H1 (cell line): Measurements from ENCODE around the gene STX8. TPM values are rescaled to one million over a fixed set of nuclear protein-coding genes. Genes with fewer than 3 reads are reported as not detected.

Source experiments
- CTCF ChIA-PET: fragments of 300-600 bp; sonication (Branson Sonifier 250); formaldehyde crosslinking; loops from one replicate; lab custom pipeline; 2021; ENCODE audit not compliant: partially characterized antibody; lab: Charles Lee
- POLR2A ChIA-PET: fragments of 300-600 bp; sonication (Branson Sonifier 250); formaldehyde crosslinking; loops from one replicate; lab custom pipeline; 2021; ENCODE audit warnings: inconsistent platforms; ENCODE audit not compliant: partially characterized antibody; lab: Charles Lee
- DNase-seq, 2 experiments: peaks; one replicate each; pipeline versions ENCODE4 v3.0.0 to v3.0.0-alpha.2; 2010 to 2022; ENCODE audit warnings: low spot score in 2 of 2, low read depth in 1 of 2, mixed read lengths in 1 of 2
- FAIRE-seq: peaks from 2 replicates; lab custom pipeline; 2011; peaks lifted over from hg19 to GRCh38; lab: Jason Lieb, UNC
- H2AFZ ChIP-seq: 2 replicates; pipeline ENCODE4 v1.8.1; 2012; ENCODE audit warnings: low read length, inconsistent platforms
- H2AK5ac ChIP-seq: 2 replicates; pipeline ENCODE4 v1.6.1; 2013; ENCODE audit warnings: low read depth, low read length
- H2BK120ac ChIP-seq: replicated peaks from 2 replicates; pipeline ENCODE3; 2013; ENCODE audit warnings: low read depth, low read length, inconsistent platforms
- H2BK12ac ChIP-seq: 2 replicates; pipeline ENCODE4 v1.6.1; 2013; ENCODE audit warnings: low read depth, low read length
- H2BK15ac ChIP-seq: 2 replicates; pipeline ENCODE4 v1.6.1; 2013; ENCODE audit warnings: low read length
- H2BK20ac ChIP-seq: 2 replicates; pipeline ENCODE4 v1.6.1; 2013; ENCODE audit warnings: low read length
- H2BK5ac ChIP-seq: 2 replicates; pipeline ENCODE4 v1.6.1; 2013; ENCODE audit warnings: low read depth, low read length
- H3K14ac ChIP-seq: 2 replicates; pipeline ENCODE4 v1.6.1; 2013; ENCODE audit warnings: inconsistent platforms; ENCODE audit not compliant: insufficient read length
- H3K18ac ChIP-seq: 2 replicates; pipeline ENCODE4 v1.6.1; 2013; ENCODE audit warnings: low read length; ENCODE audit errors: extremely low read depth
- H3K23ac ChIP-seq: 2 replicates; pipeline ENCODE4 v1.6.1; 2013; ENCODE audit warnings: inconsistent platforms; ENCODE audit not compliant: insufficient read length
- H3K23me2 ChIP-seq: 2 replicates; pipeline ENCODE4 v1.6.1; 2013; ENCODE audit warnings: low read depth, low read length
- H3K27ac ChIP-seq: 2 replicates; pipeline ENCODE4 v1.6.1; 2011; ENCODE audit warnings: low read depth, low read length, inconsistent platforms
- H3K27me3 ChIP-seq, 4 experiments: replicated peaks in 1 of 4; 1 replicate in 1 of 4; 2 replicates in 3 of 4; pipeline versions ENCODE4 v1.6.1 to v1.8.1; 2011 to 2013; ENCODE audit warnings: low read length in 3 of 4, mild to moderate bottlenecking in 3 of 4, inconsistent platforms in 2 of 4, mixed read lengths in 2 of 4, moderate library complexity in 1 of 4; ENCODE audit not compliant: control insufficient read depth in 3 of 4, insufficient read depth in 3 of 4; ENCODE audit errors: extremely low read depth in 1 of 4
- H3K36me3 ChIP-seq, 4 experiments: 2 replicates each; pipeline versions ENCODE4 v1.6.1 to v1.8.1; 2011 to 2013; ENCODE audit warnings: mild to moderate bottlenecking in 4 of 4, low read length in 3 of 4, moderate library complexity in 2 of 4, control low read depth in 1 of 4, inconsistent platforms in 1 of 4; ENCODE audit not compliant: insufficient read depth in 4 of 4, control insufficient read depth in 2 of 4
- H3K4ac ChIP-seq: replicated peaks from 2 replicates; pipeline ENCODE3; 2013; ENCODE audit warnings: low read length, low read depth, mixed read lengths, inconsistent platforms; ENCODE audit not compliant: insufficient read length
- H3K4me1 ChIP-seq, 4 experiments: replicated peaks in 1 of 4; 1 replicate in 1 of 4; 2 replicates in 3 of 4; pipeline versions ENCODE4 v1.6.1 to v1.8.1; 2011 to 2013; ENCODE audit warnings: low read length in 3 of 4, inconsistent platforms in 2 of 4, mixed read lengths in 1 of 4; ENCODE audit not compliant: insufficient read depth in 4 of 4, control insufficient read depth in 3 of 4
- H3K4me2 ChIP-seq, 2 experiments: 2 replicates each; pipeline versions ENCODE4 v1.6.1 to v1.8.1; 2011 to 2013; ENCODE audit warnings: low read depth in 2 of 2, low read length in 2 of 2, control low read depth in 1 of 2, inconsistent platforms in 1 of 2, mild to moderate bottlenecking in 1 of 2; ENCODE audit not compliant: insufficient read depth in 1 of 2
- H3K4me3 ChIP-seq, 4 experiments: fragments of 200-600, 300-600 bp in 1 of 4; sonication (generic), shearing (Covaris generic), sonication (Bioruptor Twin) in 1 of 4; 2 replicates each; pipeline versions ENCODE4 v1.5.1 to v1.8.1; 2011 to 2016; ENCODE audit warnings: low read length in 4 of 4, low read depth in 3 of 4, control low read depth in 2 of 4, inconsistent platforms in 2 of 4, mild to moderate bottlenecking in 2 of 4, mixed read lengths in 1 of 4, moderate library complexity in 1 of 4; ENCODE audit not compliant: insufficient read depth in 2 of 4; ENCODE audit errors: extremely low read depth in 1 of 4
- H3K56ac ChIP-seq: replicated peaks from 2 replicates; pipeline ENCODE3; 2013; ENCODE audit warnings: low read depth, mild to moderate bottlenecking, mixed read lengths, low read length, inconsistent platforms; ENCODE audit not compliant: insufficient read length
- H3K79me1 ChIP-seq: 2 replicates; pipeline ENCODE4 v1.6.1; 2013; ENCODE audit warnings: low read depth, low read length, control low read depth
- H3K79me2 ChIP-seq, 2 experiments: 2 replicates each; pipeline versions ENCODE4 v1.6.1 to v1.8.1; 2012 to 2013; ENCODE audit warnings: low read length in 2 of 2, mild to moderate bottlenecking in 2 of 2, inconsistent platforms in 1 of 2; ENCODE audit not compliant: insufficient read depth in 2 of 2, control insufficient read depth in 1 of 2
- H3K9ac ChIP-seq, 4 experiments: replicated peaks in 1 of 4; 1 replicate in 1 of 4; 2 replicates in 3 of 4; pipeline versions ENCODE4 v1.6.1 to v1.8.1; 2011 to 2013; ENCODE audit warnings: low read depth in 3 of 4, low read length in 3 of 4, control low read depth in 2 of 4, mild to moderate bottlenecking in 2 of 4, moderate library complexity in 2 of 4, inconsistent platforms in 1 of 4; ENCODE audit errors: extremely low read depth in 1 of 4
- H3K9me3 ChIP-seq, 2 experiments: 2 replicates each; pipeline versions ENCODE4 v1.6.1 to v1.8.1; 2012 to 2013; ENCODE audit warnings: mild to moderate bottlenecking in 2 of 2, moderate library complexity in 2 of 2, control low read depth in 1 of 2, inconsistent platforms in 1 of 2, low read depth in 1 of 2, low read length in 1 of 2, mixed read lengths in 1 of 2; ENCODE audit not compliant: insufficient read depth in 2 of 2
- H4K20me1 ChIP-seq, 2 experiments: replicated peaks in 1 of 2; 2 replicates each; pipeline versions ENCODE3 to v1.8.1; 2011 to 2013; ENCODE audit warnings: inconsistent platforms in 2 of 2, low read length in 2 of 2, mild to moderate bottlenecking in 1 of 2; ENCODE audit not compliant: insufficient read depth in 2 of 2, control insufficient read depth in 1 of 2
- H4K5ac ChIP-seq: 2 replicates; pipeline ENCODE4 v1.6.1; 2013; ENCODE audit warnings: low read length, low read depth, mixed read lengths, inconsistent platforms; ENCODE audit not compliant: insufficient read length
- H4K8ac ChIP-seq: 2 replicates; pipeline ENCODE4 v1.8.0; 2013; ENCODE audit warnings: mild to moderate bottlenecking, moderate library complexity, low read length, inconsistent platforms; ENCODE audit not compliant: insufficient read depth; ENCODE audit errors: extremely low read depth
- H4K91ac ChIP-seq: replicated peaks from 2 replicates; pipeline ENCODE3; 2013; ENCODE audit warnings: low read length, mixed read lengths, inconsistent platforms; ENCODE audit not compliant: insufficient read length
- CREB1 ChIP-seq: IDR thresholded peaks from 2 replicates; pipeline ENCODE4 v1.6.1; 2012; ENCODE audit warnings: inconsistent platforms
- EP300 ChIP-seq, 2 experiments: IDR thresholded peaks; 1 replicate in 1 of 2; 2 replicates in 1 of 2; pipeline ENCODE4 v1.6.1; 2011 to 2012; ENCODE audit warnings: low read depth in 2 of 2, low read length in 2 of 2, mild to moderate bottlenecking in 2 of 2, borderline replicate concordance in 1 of 2, inconsistent platforms in 1 of 2, moderate library complexity in 1 of 2
- JUND ChIP-seq: IDR thresholded peaks from 2 replicates; pipeline ENCODE4 v1.6.1; 2011; ENCODE audit warnings: mild to moderate bottlenecking, improper control_type of control experiment, low read length
- WGBS, 2 experiments: shearing (Covaris generic) in 1 of 2; methylation state at CpG; one replicate each; pipeline versions ENCODE4 v1.1.6 to v1.1.7; 2013 to 2015; ENCODE audit warnings: low lambda C conversion rate in 2 of 2, mixed read lengths in 2 of 2, inconsistent platforms in 1 of 2, low coverage in 1 of 2, missing lambda C conversion rate in 1 of 2; ENCODE audit not compliant: insufficient replicate concordance in 2 of 2, insufficient coverage in 1 of 2, insufficient read length in 1 of 2; ENCODE audit errors: extremely low coverage in 1 of 2, missing lambda C conversion rate in 1 of 2; 5-methylcytosine and 5-hydroxymethylcytosine counted together
- polyA plus RNA-seq, 7 experiments: library from polyadenylated mRNA; depleted of rRNA in 3 of 7; stranded (reverse) in 5 of 7; unstranded in 2 of 7; fragments of >200 nt in 5 of 7; fragments of 200-250 nt in 2 of 7; gene quantifications; 1 replicate in 5 of 7; 2 replicates in 1 of 7; 4 replicates in 1 of 7; pipeline versions ENCODE4 v1.2.1 to v1.2.3, GENCODE V29; 2011 to 2013; ENCODE audit warnings: missing spikeins in 2 of 7, mixed read lengths in 2 of 7
- total RNA-seq: library from RNA; stranded (reverse); fragmentation: NEBNext Ultra II Directional; extraction: Animal tissue kit (Norgen Biotek cat#: 25700); gene quantifications from 2 replicates; pipeline ENCODE4 v1.2.1, GENCODE V29; 2021

Gene STX8
- total and polyA plus RNA-seq, 2 of the 8 experiments (the other 6 are each of a cell fraction or from before 2014, with no cell fraction given), result 22.8 to 42.5 TPM

GRCh38 chr17:9368631-9369030, 207.0 kb downstream of the STX8 start:
- POLR2A ChIA-PET, result no interaction called here
- WGBS, 2 experiments, result 88% methylated on average over 4 of the region's 4 CpGs; no CpG with 5 or more reads in 1 of the 2 experiments

More at GRCh38 chr17:9368631-9369030, 207.0 kb downstream of the STX8 start:
- H3K27me3 ChIP-seq, result no peaks in the 10 kb centered on the region
- no peak overlapping the region for H2BK12ac ChIP-seq
- no peaks in the 10 kb centered on the region for H3K79me2 ChIP-seq
- H3K23me2 ChIP-seq, result no peaks in the 10 kb centered on the region
- H2BK20ac ChIP-seq, result no peak overlapping the region
- H3K14ac ChIP-seq, result no peak overlapping the region
- no peaks in the 10 kb centered on the region for H4K20me1 ChIP-seq
- no peak overlapping the region for H3K4ac ChIP-seq
- no peak overlapping the region for H3K9ac ChIP-seq
- no peak overlapping the region for H3K4me2 ChIP-seq
- H2BK120ac ChIP-seq, result no peak overlapping the region
- no peak overlapping the region for H3K23ac ChIP-seq
- no peak for TF ChIP-seq JUND
- TF ChIP-seq CREB1, result no peak
- TF ChIP-seq EP300 (IDR thresholded peaks at IDR 0.05; ENCODE audit: borderline replicate concordance in 1 of 2, low read depth in 2 of 2, low read length in 2 of 2), result no peak
- H3K4me3 ChIP-seq, result no peak overlapping the region
- no peak overlapping the region for H2AK5ac ChIP-seq
- H2BK15ac ChIP-seq, result no peak overlapping the region
- no peaks in the 10 kb centered on the region for H3K36me3 ChIP-seq
- no peak overlapping the region for H2AFZ ChIP-seq
- H3K4me1 ChIP-seq, result peaks cover 0 to 9% (median 2%) of the 10 kb centered on the region in 4 experiments; a peak in 4 of 7 replicates
- H3K79me1 ChIP-seq, result no peaks in the 10 kb centered on the region
- CTCF ChIA-PET, result interaction anchor here (0.7 to 1.5 kb wide), 2 partner anchors 24 to 372 kb away, joined by 3 to 4 read pairs; no protein-coding TSS in a partner anchor
- H4K8ac ChIP-seq, result no peak overlapping the region
- H4K91ac ChIP-seq, result no peak overlapping the region
- FAIRE-seq (no peak), DNase-seq (no peak)
- H2BK5ac ChIP-seq, result no peak overlapping the region
- H3K27ac ChIP-seq, result no peak overlapping the region
- H3K9me3 ChIP-seq, result no peaks in the 10 kb centered on the region
- no peak overlapping the region for H4K5ac ChIP-seq
- no peak overlapping the region for H3K56ac ChIP-seq
- H3K18ac ChIP-seq, result no peak overlapping the region
